Activated CD4-positive, alpha-beta memory T cell treated with anti-CD3 and anti-CD28 coated beads for 36 hours (primary cell): ENCODE measurements around the gene ZNHIT6. TPM values are rescaled to one million over a fixed set of nuclear protein-coding genes. Genes with fewer than 3 reads are reported as not detected.
"Not testable (repeated sequence)": the region's sequence is repeated elsewhere in the genome, so short reads cannot be mapped to it uniquely, and the experiment has no call there.

Experiments used
- CTCF ChIA-PET: fragments of 350-600 bp; sonication (Branson Sonifier 250); formaldehyde crosslinking; loops from one replicate; lab custom pipeline; 2021; ENCODE audit warnings: antibody characterized with exemption, inconsistent platforms; lab: Charles Lee
- POLR2A ChIA-PET: fragments of 350-600 bp; sonication (Branson Sonifier 250); formaldehyde crosslinking; loops from one replicate; lab custom pipeline; 2021; ENCODE audit warnings: antibody characterized with exemption; lab: Charles Lee
- DNase-seq: peaks from one replicate; pipeline ENCODE4 v3.0.0-alpha.2; 2020
- H3K27ac Mint-ChIP-seq: one replicate; pipeline ENCODE4 v1.8.0; 2021; ENCODE audit warnings: mixed read lengths
- H3K27me3 Mint-ChIP-seq: one replicate; pipeline ENCODE4 v1.8.0; 2021; ENCODE audit warnings: mixed read lengths
- H3K36me3 Mint-ChIP-seq: one replicate; pipeline ENCODE4 v1.8.0; 2021; ENCODE audit warnings: mixed read lengths
- H3K4me1 Mint-ChIP-seq: one replicate; pipeline ENCODE4 v1.8.0; 2021; ENCODE audit warnings: low read depth, mixed read lengths
- H3K4me3 Mint-ChIP-seq: one replicate; pipeline ENCODE4 v1.8.0; 2021; ENCODE audit warnings: mild to moderate bottlenecking, mixed read lengths
- H3K9me3 Mint-ChIP-seq: one replicate; pipeline ENCODE4 v1.8.0; 2021; ENCODE audit warnings: mixed read lengths
- intact Hi-C: fragments of 100-400 bp; cut with micrococcal nuclease; formaldehyde crosslinking; loops from one replicate; pipeline ENCODE4 v1.15.1; 2023
- total RNA-seq, 2 experiments: library from RNA; stranded (reverse); gene quantifications; one replicate each; pipeline ENCODE4 v1.2.3, GENCODE V29; 2021

Gene ZNHIT6
- 10 to 100 TPM; 18.7 TPM for total RNA-seq

DNA sequence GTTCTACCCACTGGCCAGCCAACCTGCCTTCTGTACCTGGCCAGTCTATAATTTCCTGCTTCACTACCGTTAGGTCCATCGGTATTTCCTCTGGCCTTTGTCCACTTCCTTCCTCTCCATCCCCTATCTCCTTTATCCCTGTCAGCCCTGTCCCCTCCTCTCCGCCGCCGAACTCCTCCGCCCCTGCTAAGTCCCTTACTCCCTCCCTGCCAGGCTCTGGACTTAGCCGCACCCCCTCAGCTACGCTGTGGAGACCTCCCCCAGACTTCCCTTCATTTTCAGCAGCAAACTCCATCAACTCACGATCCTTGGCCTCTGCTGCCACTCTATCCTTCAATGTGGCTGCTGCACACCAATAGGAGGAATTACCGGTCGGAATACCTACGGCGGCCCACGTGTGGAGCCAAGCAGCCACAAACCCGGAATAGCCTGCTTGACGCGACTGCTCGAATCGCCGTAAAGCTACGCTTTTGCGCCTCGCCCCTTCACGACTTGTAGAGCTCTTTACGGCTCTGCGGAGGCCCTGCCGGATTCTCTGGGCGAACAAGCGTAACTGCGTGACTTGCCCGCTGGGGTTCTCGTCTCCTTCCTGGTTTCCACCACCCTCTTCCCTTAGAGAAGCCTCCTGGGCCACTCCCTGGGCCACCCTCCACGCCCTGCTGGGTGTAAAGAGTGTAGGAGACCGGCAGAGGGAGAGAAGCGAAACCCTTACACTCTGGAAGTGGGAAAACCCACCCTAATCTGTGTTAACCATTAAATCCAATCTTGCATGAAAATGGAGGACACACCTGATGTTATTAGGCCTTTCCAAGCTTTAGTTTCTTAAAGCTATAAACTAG lies at the start of gene ZNHIT6:
ZNHIT6 (minus strand) TSS at position 444 of the 839 bp plus-strand sequence; CDS start at position 295, 149 bp downstream.
- Mint-ChIP-seq H3K27me3 (no peaks in the 10 kb centered on the region), H3K4me3 (no peak within 1 kb of the TSS), H3K27ac (no peak within 1 kb of the TSS), H3K4me1 (peaks cover 23% of the 10 kb centered on the region), H3K9me3 (no peaks in the 10 kb centered on the region), H3K36me3 (peaks cover 21% of the 10 kb centered on the region)
- POLR2A ChIA-PET: interaction anchor here (0.6 to 1.6 kb wide), 5 partner anchors 9 to 722 kb away, joined by 3 to 7 read pairs (median 3); partner anchors contain the start of gene BCL10
- DNase-seq: peak; percentile 93
- intact Hi-C loops: loop anchor here (1.0 to 10.0 kb wide), 9 partner anchors 131 to 1624 kb away; partner anchors contain the start of genes HS2ST1, MCOLN2, ODF2L and SELENOF
- CTCF ChIA-PET: interaction anchor here (0.6 to 1.4 kb wide), 9 partner anchors 9 to 764 kb away, joined by 3 to 7 read pairs (median 3); partner anchors contain the start of gene BCL10

GRCh38 chr1:85756864-85757263 lies 48.6 kb upstream of the ZNHIT6 start:
- no peaks in the 10 kb centered on the region for H3K4me1 Mint-ChIP-seq
- H3K9me3 Mint-ChIP-seq: peaks cover 8% of the 10 kb centered on the region
- H3K4me3 Mint-ChIP-seq: no peak overlapping the region
- intact Hi-C loops: no loop called here
- peaks cover 1% of the 10 kb centered on the region for H3K27me3 Mint-ChIP-seq
- CTCF ChIA-PET: no interaction called here
- no peak overlapping the region for H3K27ac Mint-ChIP-seq
- no peak for DNase-seq
- no peaks in the 10 kb centered on the region for H3K36me3 Mint-ChIP-seq
- POLR2A ChIA-PET: no interaction called here

DNA sequence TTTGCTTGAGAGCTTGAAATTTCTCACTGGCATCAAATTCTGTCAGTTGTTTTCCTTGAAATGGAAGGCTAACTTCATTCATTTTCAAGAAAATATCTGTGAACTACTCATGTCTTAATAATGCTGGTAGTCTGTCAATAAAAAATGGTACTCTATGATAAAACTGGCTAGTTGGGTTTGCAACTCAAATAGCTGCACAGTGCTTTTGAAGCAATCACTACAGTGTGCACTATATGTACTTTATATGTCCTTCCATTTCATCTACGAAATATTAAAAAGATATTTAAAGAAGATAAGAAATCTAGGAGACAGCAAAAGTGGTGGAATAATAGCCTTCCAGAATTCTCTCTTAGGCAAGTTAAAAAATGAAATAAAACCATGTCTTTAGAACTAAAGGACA lies 39.9 kb upstream of the ZNHIT6 start:
- H3K27ac Mint-ChIP-seq: no peak overlapping the region
- no peak for DNase-seq
- H3K4me3 Mint-ChIP-seq: no peak overlapping the region
- no peaks in the 10 kb centered on the region for H3K9me3 Mint-ChIP-seq
- ChIA-PET CTCF (no interaction called here), POLR2A (no interaction called here)
- H3K4me1 Mint-ChIP-seq: no peaks in the 10 kb centered on the region
- peaks cover 6% of the 10 kb centered on the region for H3K27me3 Mint-ChIP-seq
- H3K36me3 Mint-ChIP-seq: no peaks in the 10 kb centered on the region
- intact Hi-C loops: no loop called here

- ChIA-PET CTCF (no interaction called here), POLR2A (no interaction called here)
- no peak overlapping the region for H3K4me3 Mint-ChIP-seq
- H3K4me1 Mint-ChIP-seq: no peaks in the 10 kb centered on the region
- H3K9me3 Mint-ChIP-seq: no peaks in the 10 kb centered on the region
- peaks cover 9% of the 10 kb centered on the region for H3K27me3 Mint-ChIP-seq
- H3K36me3 Mint-ChIP-seq: no peaks in the 10 kb centered on the region
- no peak for DNase-seq
- intact Hi-C loops: no loop called here
- no peak overlapping the region for H3K27ac Mint-ChIP-seq
These were observed 38.5 kb upstream of the ZNHIT6 start for GRCh38 chr1:85746777-85747176.

GRCh38 chr1:85743814-85744213 lies 35.6 kb upstream of the ZNHIT6 start:
- Mint-ChIP-seq H3K9me3 (no peaks in the 10 kb centered on the region), H3K27me3 (peaks cover 9% of the 10 kb centered on the region), H3K4me3 (no peak overlapping the region), H3K36me3 (no peaks in the 10 kb centered on the region), H3K4me1 (no peaks in the 10 kb centered on the region), H3K27ac (no peak overlapping the region)
- no peak for DNase-seq
- intact Hi-C loops: no loop called here
- ChIA-PET CTCF (no interaction called here), POLR2A (no interaction called here)

DNA sequence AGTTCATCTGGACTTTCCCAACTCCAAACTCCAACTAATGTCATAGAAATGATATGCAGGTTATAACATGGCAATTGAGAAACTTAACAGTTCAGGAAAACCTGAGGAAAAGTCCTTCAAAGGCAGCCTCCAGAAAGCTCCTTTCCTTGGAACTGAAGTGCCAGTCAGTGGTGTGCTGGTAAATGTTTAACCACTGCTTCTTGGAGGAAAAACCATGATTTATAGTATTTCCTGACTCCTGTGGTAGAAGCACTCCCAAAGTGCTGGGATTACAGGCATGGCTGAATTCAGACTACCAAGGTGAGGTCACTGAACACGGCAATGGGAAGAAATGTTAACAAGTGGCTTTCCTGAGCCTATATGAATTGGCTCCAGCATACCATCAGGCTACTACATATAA lies 26.7 kb upstream of the ZNHIT6 start:
- H3K27ac Mint-ChIP-seq: no peak overlapping the region
- H3K36me3 Mint-ChIP-seq: no peaks in the 10 kb centered on the region
- H3K9me3 Mint-ChIP-seq: no peaks in the 10 kb centered on the region
- peaks cover 6% of the 10 kb centered on the region for H3K27me3 Mint-ChIP-seq
- ChIA-PET CTCF (no interaction called here), POLR2A (no interaction called here)
- DNase-seq: no peak
- H3K4me3 Mint-ChIP-seq: no peak overlapping the region
- intact Hi-C loops: no loop called here
- no peaks in the 10 kb centered on the region for H3K4me1 Mint-ChIP-seq

- no peak for DNase-seq
- Mint-ChIP-seq H3K9me3 (peaks cover 27% of the 10 kb centered on the region), H3K27me3 (peaks cover 2% of the 10 kb centered on the region), H3K4me3 (no peak overlapping the region), H3K4me1 (no peaks in the 10 kb centered on the region), H3K36me3 (peaks cover 6% of the 10 kb centered on the region), H3K27ac (no peak overlapping the region)
- CTCF ChIA-PET: interaction anchor here (1.5 kb wide), 1 partner anchor 11 kb away, joined by 3 read pairs; the partner anchor contains the start of gene ZNHIT6
- POLR2A ChIA-PET: no interaction called here
- intact Hi-C loops: no loop called here
These were observed 10.6 kb upstream of the ZNHIT6 start for GRCh38 chr1:85718678-85719340.

DNA sequence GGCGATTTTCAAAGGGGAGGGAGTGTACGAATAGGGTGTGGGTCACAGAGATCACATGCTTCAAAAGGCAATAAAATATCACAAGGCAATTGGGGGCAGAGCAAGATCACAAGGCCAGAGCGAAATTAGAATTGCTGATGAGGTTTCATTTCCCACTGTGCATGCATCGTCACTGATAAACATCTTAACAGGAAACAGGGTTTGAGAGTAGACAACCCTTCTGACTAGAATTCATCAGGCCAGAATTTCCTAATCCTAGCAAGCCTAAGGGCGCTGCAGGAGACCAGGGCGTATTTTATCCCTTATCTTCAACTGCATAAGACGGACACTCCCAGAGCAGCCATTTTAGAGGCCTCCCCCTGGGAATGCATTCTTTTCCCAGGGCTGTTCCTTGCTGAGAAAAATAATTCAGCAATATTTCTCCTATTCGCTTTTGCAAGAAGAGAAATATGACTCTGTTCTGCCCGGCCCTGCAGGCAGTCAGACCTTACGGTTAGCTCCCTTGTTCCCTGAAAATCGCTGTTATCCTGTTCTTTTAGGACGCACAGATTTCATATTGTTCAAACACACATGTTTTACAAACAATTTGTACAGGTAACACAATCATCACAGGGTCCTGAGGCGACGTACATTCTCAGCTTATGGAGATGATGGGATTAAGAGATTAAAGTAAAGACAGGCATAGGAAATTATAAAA lies 6.3 kb upstream of the ZNHIT6 start:
- CTCF ChIA-PET, H3K36me3 Mint-ChIP-seq, intact Hi-C loops, POLR2A ChIA-PET, H3K27ac Mint-ChIP-seq, DNase-seq, H3K4me1 Mint-ChIP-seq, H3K27me3 Mint-ChIP-seq, H3K4me3 Mint-ChIP-seq: not testable (repeated sequence)
- H3K9me3 Mint-ChIP-seq: peaks cover 16% of the 10 kb centered on the region

DNA sequence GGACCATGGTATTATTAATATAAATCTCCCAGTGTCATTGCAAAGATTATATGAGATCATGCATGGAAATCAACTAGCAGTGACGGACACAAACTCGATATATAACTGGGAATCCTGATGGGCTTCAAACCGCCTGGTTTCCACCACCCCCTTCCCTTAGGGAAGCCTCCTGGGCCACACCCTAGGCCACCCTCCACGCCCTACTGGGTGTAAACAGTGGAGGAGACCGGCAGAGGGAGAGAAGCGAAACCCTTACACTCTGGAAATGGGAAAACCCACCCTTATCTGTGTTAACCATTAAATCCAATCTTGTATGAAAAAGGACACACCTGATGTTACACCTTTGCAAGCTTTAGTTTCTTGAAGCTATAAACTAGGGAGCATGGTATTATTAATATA lies 595 bp upstream of the ZNHIT6 start:
- Mint-ChIP-seq H3K4me1 (peaks cover 16% of the 10 kb centered on the region), H3K36me3 (peaks cover 17% of the 10 kb centered on the region), H3K27me3 (peaks cover 2% of the 10 kb centered on the region), H3K4me3 (no peak overlapping the region), H3K9me3 (peaks cover 2% of the 10 kb centered on the region), H3K27ac (no peak overlapping the region)
- intact Hi-C loops: loop anchor here (1.0 to 10.0 kb wide), 9 partner anchors 132 to 1623 kb away; partner anchors contain the start of genes HS2ST1, MCOLN2, ODF2L and SELENOF
- DNase-seq: no peak
- ChIA-PET CTCF (interaction anchor here (0.6 to 1.4 kb wide), 7 partner anchors 8 to 764 kb away, joined by 3 to 7 read pairs (median 4); partner anchors contain the start of gene BCL10), POLR2A (interaction anchor here (1.2 to 1.6 kb wide), 3 partner anchors 9 to 722 kb away, joined by 3 to 7 read pairs (median 3); partner anchors contain the start of gene BCL10)

DNA sequence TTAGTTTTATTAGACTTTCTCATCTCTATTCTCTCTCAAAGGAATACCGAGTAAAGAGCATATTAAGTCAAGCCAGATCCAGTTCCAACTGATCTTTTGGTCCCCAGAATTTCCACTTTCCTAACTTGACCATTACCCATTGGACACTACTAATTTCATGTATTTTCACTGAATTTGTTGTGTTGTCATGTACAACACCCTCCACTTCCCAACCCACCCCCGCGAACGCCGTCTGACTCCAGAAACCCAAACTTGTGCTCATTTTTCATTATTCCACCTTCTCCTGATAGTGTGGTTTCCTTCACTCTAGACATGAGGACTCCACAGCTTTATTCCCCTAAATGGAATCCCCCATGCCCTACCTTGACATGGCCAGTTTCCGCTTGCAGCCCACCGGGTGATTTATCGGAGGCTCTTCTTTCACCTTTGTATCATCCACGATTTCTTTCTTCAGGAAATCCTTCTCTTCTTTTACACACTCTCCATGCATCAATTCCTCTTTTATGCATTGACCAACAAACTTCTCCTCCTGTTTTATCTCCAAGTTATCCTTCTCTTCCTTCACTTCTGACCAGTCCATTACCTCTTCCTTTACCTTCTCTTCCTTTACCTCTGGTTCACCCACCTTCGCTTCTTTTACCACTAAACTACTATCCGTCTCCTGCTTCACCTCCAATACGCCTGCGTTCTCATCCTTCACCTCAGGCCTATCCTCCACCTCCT lies 805 bp downstream of the ZNHIT6 start:
- Mint-ChIP-seq H3K4me1 (peaks cover 24% of the 10 kb centered on the region), H3K27ac (no peak overlapping the region), H3K36me3 (peaks cover 25% of the 10 kb centered on the region), H3K4me3 (no peak overlapping the region), H3K27me3 (no peaks in the 10 kb centered on the region), H3K9me3 (no peaks in the 10 kb centered on the region)
- ChIA-PET CTCF (interaction anchor here (0.7 to 2.6 kb wide), 4 partner anchors 12 to 33 kb away, joined by 3 to 7 read pairs (median 5); no protein-coding TSS in a partner anchor), POLR2A (interaction anchor here (0.6 to 1.6 kb wide), 3 partner anchors 10 to 723 kb away, joined by 3 to 7 read pairs (median 3); partner anchors contain the start of gene BCL10)
- no peak for DNase-seq
- intact Hi-C loops: loop anchor here (5.0 to 10.0 kb wide), 4 partner anchors 130 to 1625 kb away; partner anchors contain the start of gene ODF2L

DNA sequence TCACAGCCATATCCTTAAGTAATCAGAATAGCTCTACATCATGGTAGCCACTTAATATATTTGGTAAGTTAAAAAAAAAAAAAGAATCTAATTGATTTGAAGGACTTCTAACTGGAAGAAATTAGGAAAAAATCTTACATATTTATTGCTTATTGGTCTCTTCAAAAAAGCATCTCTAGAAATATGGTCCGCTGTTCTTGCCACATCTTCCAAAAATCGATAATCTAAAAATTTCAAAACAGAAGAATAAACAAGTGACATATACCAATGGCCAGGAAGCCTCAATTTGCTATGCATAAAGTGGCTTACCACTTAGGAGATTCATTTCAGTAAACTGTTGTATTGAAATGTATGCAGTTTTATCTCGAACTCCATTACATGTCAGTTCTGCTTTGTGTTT lies 2.3 kb downstream of the ZNHIT6 start:
- POLR2A ChIA-PET: no interaction called here
- no peak overlapping the region for H3K27ac Mint-ChIP-seq
- CTCF ChIA-PET: interaction anchor here (2.6 kb wide), 1 partner anchor 13 kb away, joined by 7 read pairs; no protein-coding TSS in a partner anchor
- H3K36me3 Mint-ChIP-seq: peaks cover 31% of the 10 kb centered on the region
- no peaks in the 10 kb centered on the region for H3K27me3 Mint-ChIP-seq
- H3K4me3 Mint-ChIP-seq: no peak overlapping the region
- DNase-seq: no peak
- intact Hi-C loops: loop anchor here (5.0 to 10.0 kb wide), 4 partner anchors 129 to 1626 kb away; partner anchors contain the start of gene ODF2L
- no peaks in the 10 kb centered on the region for H3K9me3 Mint-ChIP-seq
- H3K4me1 Mint-ChIP-seq: peaks cover 24% of the 10 kb centered on the region
